ENCODE measurements around the gene SLC5A5. TPM values are rescaled to one million over a fixed set of nuclear protein-coding genes. Genes with fewer than 3 reads are reported as not detected.

Gene SLC5A5
- total RNA-seq, 1 donor from 2014 or later = not detected

Other genes starting within 250 kb of the SLC5A5 start
- gene UNC13A, start 183.6 kb upstream of the SLC5A5 start, total RNA-seq = 0.13 TPM
- gene MAP1S, start 152.5 kb upstream of the SLC5A5 start, total RNA-seq = 14.3 TPM
- 1.7 TPM for gene FCHO1, start 120.5 kb upstream of the SLC5A5 start, total RNA-seq
- gene B3GNT3, start 76.8 kb upstream of the SLC5A5 start, total RNA-seq = 1.2 TPM
- not detected for gene INSL3, start 50.4 kb upstream of the SLC5A5 start, total RNA-seq
- 1.2 TPM for gene JAK3, start 24.0 kb upstream of the SLC5A5 start, total RNA-seq
- 493 TPM for gene RPL18A, start 12.0 kb upstream of the SLC5A5 start, total RNA-seq
- 31.6 TPM for gene CCDC124, start 61.1 kb downstream of the SLC5A5 start, total RNA-seq
- gene KCNN1, start 95.2 kb downstream of the SLC5A5 start, total RNA-seq = not detected
- gene ARRDC2, start 136.2 kb downstream of the SLC5A5 start, total RNA-seq = 6.3 TPM
- 0.25 TPM for gene IL12RB1, start 215.0 kb downstream of the SLC5A5 start, total RNA-seq
- gene MAST3, start 225.8 kb downstream of the SLC5A5 start, total RNA-seq = 18.4 TPM